ENCODE measurements around the gene P2RY11. TPM values are rescaled to one million over a fixed set of nuclear protein-coding genes. Genes with fewer than 3 reads are reported as not detected.

P2RY11 gene
- total and polyA plus RNA-seq, 7 donors: 4.0 to 18.5 (median 12.7) TPM

- Histone ChIP-seq H3K9me3 (no peaks in the 10 kb centered on the region), H3K4me3 (no peak overlapping the region), H3K4me1 (no peaks in the 10 kb centered on the region), H3K27me3 (ENCODE audit: insufficient read depth in 3 of 3, low read length in 2 of 3) (no peaks in the 10 kb centered on the region), H3K27ac (no peak overlapping the region), H3K36me3 (ENCODE audit: insufficient read depth in 1 of 2, low read depth in 1 of 2) (no peaks in the 10 kb centered on the region)
- TF ChIP-seq CTCF (IDR thresholded peaks at IDR 0.05): no peak
- intact Hi-C loops (cut with DNase I): no loop called here
- DNase-seq (no peak), ATAC-seq (no peak)
- 93 to 95% (median 94%) methylated on average over 7 of the region's 7 CpGs for WGBS, 3 donors
These were observed 12.9 kb downstream of the P2RY11 start for GRCh38 chr19:10124429-10124828.

- 85 to 93% (median 89%) methylated on average over 4 of the region's 4 CpGs for WGBS, 3 donors
- no peak for TF ChIP-seq CTCF (IDR thresholded peaks at IDR 0.05)
- H3K4me1 ChIP-seq: no peaks in the 10 kb centered on the region
- H3K36me3 ChIP-seq (ENCODE audit: insufficient read depth in 1 of 2, low read depth in 1 of 2): no peaks in the 10 kb centered on the region
- no peak overlapping the region for H3K4me3 ChIP-seq
- intact Hi-C loops (cut with DNase I): no loop called here
- DNase-seq (no peak), ATAC-seq (no peak)
- H3K27ac ChIP-seq: no peak overlapping the region
- no peaks in the 10 kb centered on the region for H3K9me3 ChIP-seq
- no peaks in the 10 kb centered on the region for H3K27me3 ChIP-seq (ENCODE audit: insufficient read depth in 3 of 3, low read length in 2 of 3)
These were observed 14.7 kb downstream of the P2RY11 start for GRCh38 chr19:10126213-10126639.

GRCh38 chr19:10132905-10133304, 21.4 kb downstream of the P2RY11 start:
- Histone ChIP-seq H3K4me1 (no peaks in the 10 kb centered on the region), H3K27me3 (ENCODE audit: insufficient read depth in 3 of 3, low read length in 2 of 3) (no peaks in the 10 kb centered on the region), H3K27ac (no peak overlapping the region), H3K4me3 (no peak overlapping the region), H3K9me3 (no peaks in the 10 kb centered on the region), H3K36me3 (ENCODE audit: insufficient read depth in 1 of 2, low read depth in 1 of 2) (peaks cover 3 to 61% of the 10 kb centered on the region in 2 donors)
- intact Hi-C loops (cut with DNase I): no loop called here
- 87 to 89% (median 88%) methylated on average over 7 of the region's 7 CpGs for WGBS, 3 donors
- no peak for DNase-seq
- TF ChIP-seq CTCF (IDR thresholded peaks at IDR 0.05): no peak
- ATAC-seq: no peak

- Histone ChIP-seq H3K36me3 (ENCODE audit: insufficient read depth in 1 of 2, low read depth in 1 of 2) (peaks cover 3 to 68% of the 10 kb centered on the region in 2 donors), H3K27me3 (ENCODE audit: insufficient read depth in 3 of 3, low read length in 2 of 3) (no peaks in the 10 kb centered on the region), H3K9me3 (no peaks in the 10 kb centered on the region), H3K27ac (no peak overlapping the region), H3K4me3 (no peak overlapping the region), H3K4me1 (no peaks in the 10 kb centered on the region)
- intact Hi-C loops (cut with DNase I): no loop called here
- ATAC-seq (no peak), DNase-seq (no peak)
- WGBS, 3 donors: 75 to 82% (median 75%) methylated on average over 11 of the region's 11 CpGs
- no peak for TF ChIP-seq CTCF (IDR thresholded peaks at IDR 0.05)
These were observed 22.1 kb downstream of the P2RY11 start for GRCh38 chr19:10133596-10133995.

- H3K27ac ChIP-seq: no peak overlapping the region
- H3K36me3 ChIP-seq (ENCODE audit: insufficient read depth in 1 of 2, low read depth in 1 of 2): peaks cover 3 to 70% of the 10 kb centered on the region in 2 donors
- no peak for DNase-seq
- H3K9me3 ChIP-seq: no peaks in the 10 kb centered on the region
- no peak for ATAC-seq
- no peak overlapping the region for H3K4me3 ChIP-seq
- no peak for TF ChIP-seq CTCF (IDR thresholded peaks at IDR 0.05)
- WGBS, 3 donors: 87 to 94% (median 93%) methylated on average over 9 of the region's 9 CpGs
- H3K27me3 ChIP-seq (ENCODE audit: insufficient read depth in 3 of 3, low read length in 2 of 3): no peaks in the 10 kb centered on the region
- H3K4me1 ChIP-seq: no peaks in the 10 kb centered on the region
- intact Hi-C loops (cut with DNase I): no loop called here
These were observed 22.5 kb downstream of the P2RY11 start for GRCh38 chr19:10134040-10134439.

Data from psoas muscle (tissue), 8 donors.